Activated T-helper 1 cell treated with anti-CD3 and anti-CD28 coated beads, Interleukin-2, amount 50 U/mL, for 16 hours (primary cell): Measurements from ENCODE around the gene PIP4K2B.
A peak's percentile ranks its signal among the peaks of the same experiment; 100 is the strongest.
"Not testable (repeated sequence)": the region's sequence is repeated elsewhere in the genome, so short reads cannot be mapped to it uniquely, and the experiment has no call there.

Experiments used
- DNase-seq, 2 donors: peaks; one replicate each; pipeline ENCODE4 v3.0.0-alpha.2; 2020; ENCODE audit warnings: low read depth in 1 of 2, low spot score in 1 of 2

The PIP4K2B gene

GRCh38 chr17:38799501-38800236 is at the start of gene PIP4K2B:
Gene PIP4K2B, minus strand, starts transcription at chr17:38799556. Its CDS starts 132 bp downstream, at chr17:38799424.
- DNase-seq = peak; percentile 67 to 78

DNA sequence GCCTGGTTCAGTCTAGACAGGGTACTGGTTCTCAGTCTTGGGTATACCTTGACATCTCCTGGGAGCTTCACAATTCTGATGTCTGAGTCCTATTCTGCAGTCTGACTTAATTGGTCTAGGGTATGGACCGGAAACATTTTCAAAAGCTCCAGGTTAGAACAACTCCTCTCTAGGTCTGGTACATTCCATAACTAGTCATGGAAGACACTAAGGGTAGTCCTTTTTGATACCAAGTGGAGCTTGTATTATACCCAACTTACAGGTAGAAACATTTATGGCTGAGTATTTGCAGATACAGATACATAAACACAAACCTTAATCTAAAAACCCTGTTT is 49.2 kb upstream of the PIP4K2B start:
- no peak for DNase-seq

DNA sequence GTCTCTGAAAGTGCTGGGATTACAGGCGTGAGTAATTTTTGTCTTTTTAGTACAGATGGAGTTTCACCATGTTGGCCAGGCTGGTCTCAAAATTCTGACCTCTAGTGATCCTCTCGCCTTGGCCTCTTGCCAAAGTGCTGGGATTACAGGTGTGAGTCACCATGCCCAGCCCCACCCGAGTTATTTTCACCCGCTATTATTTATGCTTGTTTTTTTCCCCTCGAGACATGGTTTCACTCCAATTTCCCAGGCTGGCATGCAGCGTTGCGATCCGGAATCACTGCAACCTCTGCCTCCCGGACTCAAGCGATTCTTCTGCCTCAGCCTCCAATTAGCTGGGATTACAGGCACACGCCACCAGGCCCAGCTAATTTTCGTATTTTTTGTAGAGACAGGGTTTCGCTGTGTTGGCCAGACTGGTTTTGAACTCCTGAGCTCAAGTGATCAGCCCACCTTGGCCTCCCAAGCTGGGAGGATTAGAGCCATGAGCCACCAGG is 45.0 kb upstream of the PIP4K2B start:
- no peak for DNase-seq

- DNase-seq = no peak
Observed at GRCh38 chr17:38825762-38826247, 26.4 kb upstream of the PIP4K2B start.

DNA sequence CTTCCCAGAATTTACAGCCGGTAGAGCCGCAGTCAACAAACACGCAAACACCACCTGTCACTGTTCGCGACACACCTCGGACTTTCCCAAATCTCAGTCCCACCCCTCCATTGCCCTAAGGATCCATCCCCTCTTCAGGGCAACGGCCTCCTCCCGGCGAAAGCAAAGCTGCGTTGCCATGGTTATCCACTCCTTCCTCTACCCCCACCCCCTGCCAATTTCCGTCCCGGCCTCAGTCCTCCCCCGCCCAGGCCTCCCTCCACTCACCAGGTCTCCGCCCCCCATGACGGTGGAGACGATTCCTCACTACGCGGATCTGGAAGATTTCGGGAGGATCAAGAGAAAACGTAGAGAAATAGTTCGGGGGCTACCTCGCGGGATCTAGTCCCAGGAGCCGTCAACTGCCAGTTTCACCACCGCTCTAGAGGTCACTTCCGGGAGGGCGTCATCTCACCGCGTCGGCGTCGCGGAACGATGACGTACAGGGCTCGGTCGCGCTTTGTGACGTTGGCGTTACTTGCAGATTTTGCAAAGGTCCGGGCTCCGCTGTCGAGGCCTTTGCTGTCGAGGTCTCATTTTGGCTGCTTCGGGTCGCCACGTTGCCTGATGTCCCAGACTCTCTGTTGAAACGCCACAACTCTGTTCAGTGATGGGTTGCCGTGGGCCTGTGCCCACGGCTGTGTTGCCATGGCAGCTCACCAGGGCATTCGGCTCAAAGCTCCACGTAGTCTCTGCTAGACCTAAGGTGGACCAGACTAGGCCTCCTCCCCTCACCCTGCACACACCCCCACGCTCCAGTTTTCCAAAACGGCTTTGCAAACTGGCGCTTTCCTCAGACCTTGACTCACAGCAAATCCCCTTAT is 25.8 kb upstream of the PIP4K2B start, which contains the start of gene CWC25:
Gene CWC25, minus strand, starts transcription at position 423 of the 863 bp plus-strand sequence. Its CDS starts 138 bp downstream, at position 285.
- DNase-seq = peak; percentile 94 to 98

- DNase-seq = no peak
Observed at GRCh38 chr17:38815576-38816193, 16.3 kb upstream of the PIP4K2B start.

GRCh38 chr17:38809828-38810227 is 10.5 kb upstream of the PIP4K2B start:
- DNase-seq = no peak

DNA sequence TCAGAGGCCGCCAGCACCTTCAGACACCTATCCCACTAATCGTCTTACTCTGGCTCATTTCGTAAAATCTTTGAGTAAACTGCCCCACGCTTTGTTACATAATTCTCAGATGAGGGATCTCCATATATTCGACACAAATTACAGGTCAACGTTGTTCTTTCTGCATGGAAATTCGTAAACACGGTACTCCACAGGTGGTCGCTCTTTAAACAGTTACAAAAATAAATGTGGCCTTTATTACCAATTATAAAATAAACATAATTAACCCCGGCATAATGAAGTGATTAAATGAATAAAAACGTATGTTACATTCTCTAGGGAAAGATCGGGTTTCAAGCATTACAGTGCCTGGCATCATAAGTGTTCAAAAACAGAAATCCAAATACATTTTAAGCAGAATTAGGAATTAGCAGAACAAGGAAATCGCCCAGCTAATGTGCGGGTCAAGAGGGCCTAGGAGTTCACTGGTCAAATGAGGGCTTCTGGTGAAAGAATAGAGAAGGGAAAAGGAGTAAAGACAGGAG is 943 bp upstream of the PIP4K2B start:
- no peak for DNase-seq

DNA sequence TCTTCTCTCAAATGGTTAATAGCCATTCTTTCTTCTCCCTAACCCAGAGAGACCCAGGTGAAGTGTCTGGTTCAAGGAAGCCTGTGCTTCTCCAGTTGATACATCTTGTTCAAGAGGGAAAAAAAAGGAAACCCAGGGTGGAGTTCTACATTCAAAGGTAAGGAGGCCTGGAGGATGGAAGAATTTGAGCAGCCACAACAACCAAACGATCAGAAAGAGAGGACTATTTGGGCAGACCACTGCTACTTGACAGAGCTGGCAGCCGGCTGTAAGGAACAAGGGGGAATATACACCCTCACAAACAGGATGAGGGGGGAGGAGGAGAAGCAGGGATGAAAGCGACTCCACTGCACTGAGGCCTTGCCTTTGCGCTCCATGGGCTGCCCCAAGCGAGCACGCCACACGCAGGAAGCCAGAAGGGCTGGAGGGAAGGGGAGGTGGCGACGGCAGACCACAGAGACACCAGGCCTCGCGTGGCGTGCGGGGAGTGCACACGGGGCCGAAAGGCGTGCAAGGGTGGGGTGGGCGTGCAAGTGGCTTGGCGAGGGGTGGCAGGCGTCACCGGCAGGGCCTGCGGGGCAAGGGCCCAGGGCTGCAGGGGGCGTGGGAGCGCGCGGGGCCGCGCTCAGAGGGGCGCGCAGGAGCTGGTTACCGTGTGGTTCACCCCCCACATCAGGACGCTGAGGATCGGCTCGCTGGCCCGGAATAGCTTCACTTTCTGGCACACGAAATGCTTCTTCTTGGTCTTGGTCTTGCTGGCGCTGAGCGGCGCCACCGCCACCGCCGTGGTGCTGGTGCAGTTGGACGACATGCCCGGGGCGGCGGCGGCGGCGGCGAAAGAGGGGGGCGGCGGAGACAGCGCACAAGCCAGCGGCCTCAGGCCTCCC is 499 bp downstream of the PIP4K2B start:
- peak; percentile 27 to 36 for DNase-seq

DNA sequence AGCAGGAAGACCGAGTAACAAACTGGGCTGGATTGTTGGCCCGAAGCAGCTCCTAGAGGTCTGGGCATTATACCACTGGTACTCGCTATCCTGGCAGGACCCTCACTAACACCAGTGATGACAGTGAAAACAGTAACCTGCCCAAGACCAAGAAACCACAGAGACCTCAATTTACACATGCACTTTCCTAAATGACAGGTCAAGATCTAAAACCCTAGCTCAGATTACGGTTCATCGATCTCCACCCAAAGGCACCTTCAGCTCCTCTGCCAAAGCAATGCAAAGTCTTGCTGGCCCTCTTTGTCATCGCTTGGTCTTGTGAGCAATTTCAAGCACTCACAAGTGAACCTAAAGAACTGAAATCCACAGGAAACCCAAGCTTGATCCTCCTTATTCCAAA is 1.5 kb downstream of the PIP4K2B start:
- no peak for DNase-seq

- no peak for DNase-seq
Observed at GRCh38 chr17:38797158-38797490, 2.2 kb downstream of the PIP4K2B start.

- DNase-seq = no peak
Observed at GRCh38 chr17:38796451-38797157, 2.8 kb downstream of the PIP4K2B start.

DNA sequence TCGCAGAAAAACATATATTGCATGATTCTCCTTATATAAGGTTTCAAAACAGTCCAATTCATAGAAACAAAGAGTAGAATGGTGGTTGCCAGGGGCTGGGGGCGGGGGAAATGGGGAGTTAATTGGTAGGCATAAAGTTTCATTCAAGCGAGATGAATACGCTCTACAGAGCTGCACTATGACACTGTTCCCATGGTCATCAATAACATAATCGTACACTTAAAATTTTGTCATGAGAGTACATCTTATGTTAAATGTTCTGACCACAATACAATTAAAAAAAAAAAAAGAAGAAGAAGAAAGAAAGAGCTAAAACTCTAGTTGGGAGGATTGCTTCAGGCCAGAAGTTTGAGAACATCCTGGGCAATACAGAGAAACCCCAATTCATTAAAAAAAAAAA is 5.1 kb downstream of the PIP4K2B start:
- no peak for DNase-seq

- no peak for DNase-seq
Observed at GRCh38 chr17:38791162-38791561, 8.2 kb downstream of the PIP4K2B start.

DNA sequence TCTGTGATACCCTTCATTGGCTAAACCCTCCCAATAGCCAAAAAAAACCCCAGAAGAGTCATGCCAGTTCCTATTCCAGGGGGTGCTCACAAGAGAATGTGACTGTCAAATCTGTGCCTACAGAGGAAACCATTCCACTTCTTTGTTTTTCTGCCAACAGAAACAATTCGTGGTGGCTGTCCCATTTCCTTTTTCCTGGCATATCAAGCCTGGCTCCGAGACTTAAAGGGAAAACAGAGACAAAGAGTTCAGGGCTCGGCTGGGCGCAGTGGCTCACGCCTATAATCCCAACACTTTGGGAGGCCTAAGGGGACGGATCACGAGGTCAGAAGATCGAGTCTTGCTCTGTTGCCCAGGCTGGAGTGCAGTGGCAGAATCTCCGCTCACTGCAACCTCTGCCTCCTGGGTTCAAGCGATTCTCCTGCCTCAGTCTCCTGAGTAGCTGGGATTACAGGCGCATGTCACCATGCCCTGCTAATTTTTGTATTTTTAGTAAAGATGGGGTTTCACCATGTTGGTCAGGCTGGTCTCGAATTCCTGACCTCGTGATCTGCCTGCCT is 9.1 kb downstream of the PIP4K2B start:
- not testable (repeated sequence) for DNase-seq

GRCh38 chr17:38789185-38789584 is 10.2 kb downstream of the PIP4K2B start:
- no peak for DNase-seq

DNA sequence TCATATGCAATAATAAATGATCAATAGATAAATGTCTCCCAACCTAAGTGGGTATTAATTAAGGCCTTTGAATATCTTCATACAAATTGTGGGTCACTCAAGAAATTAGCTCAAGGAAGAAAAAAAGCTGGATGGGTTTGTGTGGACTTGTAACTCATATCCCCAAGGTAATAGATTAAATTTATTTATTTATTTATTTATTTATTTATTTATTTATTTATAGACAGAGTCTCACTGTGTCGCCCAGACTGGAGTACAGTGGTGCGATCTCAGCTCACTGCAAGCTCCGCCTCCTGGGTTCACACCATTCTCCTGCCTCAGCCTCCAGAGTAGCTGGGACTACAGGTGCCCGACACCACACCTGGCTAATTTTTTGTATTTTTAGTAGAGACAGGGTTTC is 11.4 kb downstream of the PIP4K2B start:
- DNase-seq = not testable (repeated sequence)

- DNase-seq = no peak
Observed at GRCh38 chr17:38786372-38786771, 13.0 kb downstream of the PIP4K2B start.

DNA sequence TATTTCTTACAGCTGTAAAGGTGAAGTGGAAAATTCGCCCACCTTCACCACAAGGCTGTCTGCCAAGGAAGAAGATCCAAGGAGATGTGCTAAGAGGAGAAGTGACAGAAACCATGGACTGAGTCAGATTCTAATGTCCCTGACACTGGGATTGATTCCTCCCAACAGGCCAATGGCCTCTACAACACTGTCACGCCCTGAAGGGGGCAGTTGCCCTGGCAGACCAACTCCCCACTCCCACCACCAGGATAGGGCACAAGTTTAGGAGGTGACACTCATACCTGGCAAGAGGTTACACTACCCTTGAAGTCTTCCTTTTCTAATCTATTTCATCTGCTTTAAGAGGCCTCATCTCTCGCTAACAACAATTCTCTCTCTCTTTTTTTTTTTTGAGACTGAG is 16.1 kb downstream of the PIP4K2B start:
- DNase-seq = no peak
